Breast epithelium (tissue), 3 donors: ENCODE results near the gene PARP1.

Source experiments
- CTCF ChIP-seq, 3 donors: fragments of 450-650 bp; IDR thresholded peaks; one replicate each; pipeline ENCODE4 v1.5.1; 2016 to 2017; ENCODE audit warnings: antibody characterized with exemption in 3 of 3, mild to moderate bottlenecking in 3 of 3, moderate library complexity in 3 of 3
- POLR2AphosphoS5 ChIP-seq, 3 donors: sonication (generic); formaldehyde crosslinking; IDR thresholded peaks; one replicate each; pipeline ENCODE4 v1.6.1; 2017; ENCODE audit warnings: antibody characterized with exemption in 3 of 3

GRCh38 chr1:226342656-226343055 lies 65.2 kb downstream of the PARP1 start:
- TF ChIP-seq CTCF (IDR thresholded peaks at IDR 0.05) (no peak), POLR2AphosphoS5 (IDR thresholded peaks at IDR 0.05) (no peak)
